SKM-1 (cell line): ENCODE data around the gene SRM.
"Not testable (repeated sequence)": the region's sequence is repeated elsewhere in the genome, so short reads cannot be mapped to it uniquely, and the experiment has no call there.

ENCODE experiments used
- DNase-seq: peaks from one replicate; lab custom pipeline; 2025; ENCODE audit not compliant: unreplicated experiment; lab: John Stamatoyannopoulos, UW

Gene SRM

DNA sequence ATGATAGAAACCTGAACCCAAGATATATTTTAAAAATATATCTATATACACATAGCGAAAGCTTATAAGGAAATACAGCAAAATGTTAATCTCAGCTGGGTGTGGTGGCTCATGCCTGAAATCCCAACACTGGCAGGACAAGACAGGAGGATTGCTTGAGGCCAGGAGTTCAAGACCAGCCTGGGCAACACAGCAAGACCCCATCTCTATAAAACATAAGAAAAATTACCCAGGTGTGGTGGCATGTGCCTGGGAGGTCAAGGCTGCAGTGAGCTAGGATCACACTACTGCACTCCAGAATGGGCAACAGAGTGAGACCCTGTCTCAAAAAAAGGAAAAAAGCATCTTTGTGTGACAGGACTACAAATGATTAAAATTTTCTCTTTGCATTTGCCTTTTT, 6.0 kb upstream of the SRM start:
- DNase-seq = no peak

DNA sequence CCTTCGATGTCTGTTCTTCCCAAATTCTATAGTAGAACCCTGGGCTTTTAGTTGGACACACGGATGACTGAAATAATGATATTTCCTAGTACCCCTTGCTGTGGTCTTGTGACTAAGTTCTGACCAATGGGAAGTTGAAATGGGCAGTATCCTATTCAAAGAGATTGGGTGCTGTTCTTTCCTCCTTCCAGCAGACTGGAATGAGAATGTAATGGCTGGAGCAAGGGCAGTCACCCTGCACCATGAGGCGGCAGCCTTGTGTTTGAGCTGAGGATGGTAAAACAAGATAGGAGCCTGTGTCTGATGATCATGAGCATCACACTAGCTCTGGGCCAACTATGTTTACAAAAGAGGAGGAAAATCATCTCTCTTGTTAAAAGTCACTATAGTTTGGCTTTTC, 5.1 kb upstream of the SRM start:
- DNase-seq = no peak

DNA sequence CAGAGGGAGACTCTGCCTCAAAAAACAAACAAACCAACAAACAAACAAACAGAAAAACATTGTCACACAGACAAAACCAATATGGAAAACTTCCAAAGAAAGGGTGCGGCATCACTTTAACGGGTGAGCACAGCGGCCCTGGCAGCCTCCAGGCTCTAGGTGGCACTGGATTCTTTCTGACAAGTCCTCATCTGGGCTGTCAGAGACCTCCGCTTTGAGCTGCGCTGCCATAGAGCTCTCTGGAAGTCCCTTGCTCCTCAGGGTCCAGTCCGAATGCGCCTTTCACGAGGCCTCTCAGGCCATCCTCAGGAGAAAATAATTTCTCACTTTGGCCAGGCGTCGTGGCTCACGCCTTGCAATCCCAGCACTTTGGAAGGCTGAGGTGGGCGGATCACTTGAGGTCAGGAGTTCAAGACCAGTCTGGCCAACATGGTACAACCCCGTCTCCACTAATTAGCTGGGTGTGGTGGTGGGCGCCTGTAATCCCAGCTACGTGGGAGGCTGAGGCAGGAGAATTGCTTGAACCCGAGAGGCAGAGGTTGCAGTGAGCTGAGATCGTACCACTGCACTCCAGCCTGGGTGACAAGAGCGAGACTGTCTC, 4.2 kb upstream of the SRM start:
- DNase-seq = not testable (repeated sequence)

DNA sequence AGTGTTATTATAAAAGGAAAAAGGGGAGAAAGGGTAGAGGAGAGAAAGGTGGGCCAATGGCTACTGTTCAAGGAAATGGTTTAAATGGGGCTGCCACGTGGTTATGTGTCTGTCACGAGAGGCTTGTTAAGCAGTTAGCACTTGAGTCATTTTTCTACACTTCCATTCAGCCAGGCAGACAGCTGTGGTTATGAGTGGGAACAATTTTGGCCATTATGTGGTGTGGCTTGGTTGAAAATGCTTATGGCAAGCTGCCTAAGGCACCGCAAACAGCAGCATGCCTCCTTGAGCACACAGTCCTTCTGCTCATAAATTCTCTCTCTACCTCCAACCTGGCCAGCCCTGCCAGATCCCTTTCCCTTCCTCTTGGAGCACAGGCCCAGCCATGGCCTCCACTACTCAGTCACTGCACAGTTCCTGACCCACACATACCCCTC, 3.2 kb upstream of the SRM start:
- no peak for DNase-seq

DNA sequence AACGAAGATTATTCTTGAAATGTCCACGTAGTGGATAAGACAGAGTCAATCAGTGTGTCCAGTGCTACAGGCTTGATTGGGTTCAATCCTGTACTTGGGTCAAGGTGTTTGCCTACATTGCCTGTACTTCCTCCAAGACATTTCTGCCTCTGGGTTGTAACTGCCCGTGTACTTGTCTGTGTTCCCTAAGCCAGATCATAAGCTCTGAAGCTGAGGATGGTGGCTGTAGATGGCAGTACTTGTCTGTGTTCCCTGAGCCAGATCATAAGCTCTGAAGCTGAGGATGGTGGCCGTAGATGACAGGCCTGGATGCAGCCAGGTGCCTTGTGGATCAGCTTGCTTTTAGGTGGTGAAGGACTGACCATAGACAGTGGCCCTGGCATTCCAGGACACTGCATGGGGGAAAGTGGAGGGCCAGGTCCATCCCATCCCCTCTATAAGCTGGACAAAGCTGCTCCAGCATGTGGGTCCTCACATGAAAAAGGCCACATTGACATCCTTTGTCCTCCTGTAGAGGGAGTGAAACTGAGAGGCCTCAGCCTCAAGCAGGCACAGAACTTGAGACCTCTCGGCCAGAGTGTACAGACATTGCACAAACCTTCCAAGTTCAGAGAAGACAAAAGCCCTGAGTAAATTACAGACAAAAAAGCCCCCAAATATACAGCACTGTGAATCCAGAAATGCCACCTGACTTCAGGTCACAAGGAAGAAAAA, 2.0 kb upstream of the SRM start:
- DNase-seq = no peak

DNA sequence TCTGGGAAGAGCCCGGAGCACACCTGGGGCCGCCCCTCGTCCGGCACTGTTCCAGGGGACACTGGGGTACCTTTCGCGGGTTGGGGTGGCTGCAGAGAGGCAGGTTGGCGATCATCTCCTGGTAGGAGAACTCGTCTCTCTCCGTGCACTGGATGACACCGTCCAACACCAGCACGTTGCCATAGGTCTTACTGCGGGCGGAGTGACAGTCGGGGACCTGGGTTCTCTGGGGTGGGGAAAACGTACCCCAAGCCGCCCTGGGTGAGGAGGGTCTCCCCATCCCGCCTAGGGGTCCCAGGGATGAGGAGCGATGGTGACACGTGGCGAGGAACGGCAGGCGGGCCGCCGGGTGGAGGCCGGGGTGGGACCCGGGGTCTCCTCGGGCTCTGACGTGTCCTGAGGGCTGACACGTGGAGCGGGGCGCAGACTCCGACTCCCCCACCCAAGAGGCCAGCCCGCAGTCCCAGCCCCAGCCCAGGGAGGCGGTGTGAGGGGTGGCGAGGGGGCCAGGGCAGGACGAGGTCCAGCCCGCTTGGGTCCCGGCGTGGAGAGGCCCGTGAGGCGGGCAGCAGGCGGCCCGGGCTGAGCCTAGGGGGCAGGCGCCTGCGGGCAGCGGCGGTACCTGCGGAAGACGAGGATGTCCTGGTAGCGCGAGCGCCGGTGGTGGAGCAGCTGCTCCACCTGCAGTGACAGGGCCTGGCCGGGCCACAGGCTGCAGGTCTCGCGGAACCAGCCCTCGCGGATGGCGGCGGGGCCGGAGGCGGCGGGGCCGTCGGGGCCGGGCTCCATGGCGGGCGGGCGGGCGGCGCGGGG, 457 bp downstream of the SRM start:
- DNase-seq = no peak

DNA sequence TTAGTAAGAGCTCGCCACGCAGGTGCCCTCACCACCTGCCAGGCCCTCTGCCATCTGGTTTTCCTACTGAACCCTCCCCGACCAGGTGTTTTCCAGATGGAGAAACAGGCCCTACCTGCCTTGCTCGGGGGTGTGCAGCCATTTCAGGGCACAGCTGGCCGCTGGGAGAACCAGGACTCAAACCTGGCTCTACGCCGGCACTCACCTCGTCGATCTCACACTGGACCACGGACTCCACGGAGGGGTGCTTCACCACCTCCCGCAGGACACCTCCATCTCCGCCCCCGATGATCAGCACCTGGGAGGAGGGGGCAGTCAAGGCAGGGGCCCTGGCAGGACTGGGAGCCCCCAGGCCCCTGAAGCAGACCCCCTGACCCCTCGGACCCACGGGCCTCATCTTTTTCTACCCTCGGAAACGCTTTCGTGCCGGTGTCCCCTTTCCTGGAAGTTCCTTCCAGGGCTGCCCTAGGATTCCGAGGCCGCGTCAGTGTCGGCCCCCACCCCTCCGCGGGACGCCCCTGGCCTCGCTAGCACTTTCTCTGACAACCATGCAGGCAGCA, 1.1 kb downstream of the SRM start:
- DNase-seq = no peak

DNA sequence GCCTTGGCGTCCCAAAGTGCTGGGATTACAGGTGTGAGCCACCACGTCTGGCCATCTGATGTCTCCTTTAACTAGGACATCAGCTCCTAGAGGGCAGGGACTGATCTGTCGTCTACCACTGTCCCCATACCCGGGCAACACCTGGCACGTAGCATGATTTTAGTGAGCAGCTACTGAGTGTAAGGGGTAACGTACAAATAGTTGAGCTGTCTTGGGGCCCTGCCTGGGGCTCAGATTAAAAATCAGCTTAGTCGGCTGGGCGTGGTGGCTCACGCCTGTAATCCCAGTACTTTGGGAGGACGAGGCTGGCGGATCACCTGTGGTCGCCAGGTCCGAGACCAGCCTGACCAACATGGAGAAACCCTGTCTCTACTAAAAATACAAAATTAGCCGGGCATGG, 1.8 kb downstream of the SRM start:
- no peak for DNase-seq

DNA sequence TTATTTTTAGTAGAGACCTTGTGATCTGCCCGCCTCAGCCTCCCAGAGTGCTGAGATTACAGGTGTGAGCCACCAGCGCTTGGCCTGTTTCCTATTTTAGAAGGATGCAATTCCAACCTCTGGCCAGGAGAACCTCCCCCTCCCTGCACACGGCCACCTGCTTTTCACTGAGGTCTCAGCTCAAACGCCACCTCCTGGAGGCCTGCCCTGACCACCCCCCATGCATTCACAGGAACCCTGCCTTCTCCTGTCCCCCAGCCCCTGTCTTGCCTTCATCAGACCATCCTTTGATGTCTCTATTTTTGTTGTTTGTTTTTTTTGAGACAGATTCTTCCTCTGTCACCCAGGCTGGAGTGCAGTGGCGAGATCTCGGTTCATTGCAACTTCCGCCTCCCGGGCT, 2.3 kb downstream of the SRM start:
- no peak for DNase-seq

DNA sequence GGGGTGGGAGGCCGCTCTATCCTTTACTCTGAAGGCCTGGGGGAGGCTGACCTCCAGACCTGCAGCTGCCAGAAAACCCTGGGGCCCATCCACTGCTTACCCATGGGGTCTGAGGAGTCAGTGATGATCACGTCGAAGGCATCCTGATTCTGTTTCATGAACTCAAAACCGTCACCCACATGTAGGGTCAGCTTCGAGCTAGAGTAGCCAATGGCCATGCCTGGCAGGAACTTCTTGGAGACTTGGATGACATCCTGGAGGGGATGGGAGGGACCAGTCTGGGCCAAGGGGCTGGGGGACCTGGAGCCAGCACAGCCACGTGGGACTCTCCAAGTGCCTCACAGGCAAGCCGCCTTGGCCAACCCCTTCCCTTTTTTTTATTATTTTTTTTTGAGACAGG, 3.3 kb downstream of the SRM start:
- no peak for DNase-seq

DNA sequence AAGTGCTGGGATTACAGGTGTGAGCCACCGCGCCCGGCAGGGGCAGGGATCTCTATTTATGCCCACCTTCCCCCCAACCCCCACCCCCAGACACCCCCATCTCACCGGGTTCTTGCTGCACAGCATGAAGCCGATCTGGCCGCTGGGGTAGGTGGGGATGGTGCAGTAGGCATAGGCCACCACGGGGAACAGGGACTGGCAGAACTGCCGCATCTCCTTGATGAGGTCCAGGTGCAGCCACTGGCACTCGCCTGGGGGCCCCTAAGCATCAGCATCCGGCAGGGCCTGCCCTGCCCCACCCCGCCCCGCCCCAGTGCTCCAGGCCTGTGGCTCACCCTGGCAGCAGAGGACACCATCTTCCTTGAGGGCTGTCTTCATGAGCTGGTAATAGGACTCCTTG, 4.1 kb downstream of the SRM start:
- no peak for DNase-seq

DNA sequence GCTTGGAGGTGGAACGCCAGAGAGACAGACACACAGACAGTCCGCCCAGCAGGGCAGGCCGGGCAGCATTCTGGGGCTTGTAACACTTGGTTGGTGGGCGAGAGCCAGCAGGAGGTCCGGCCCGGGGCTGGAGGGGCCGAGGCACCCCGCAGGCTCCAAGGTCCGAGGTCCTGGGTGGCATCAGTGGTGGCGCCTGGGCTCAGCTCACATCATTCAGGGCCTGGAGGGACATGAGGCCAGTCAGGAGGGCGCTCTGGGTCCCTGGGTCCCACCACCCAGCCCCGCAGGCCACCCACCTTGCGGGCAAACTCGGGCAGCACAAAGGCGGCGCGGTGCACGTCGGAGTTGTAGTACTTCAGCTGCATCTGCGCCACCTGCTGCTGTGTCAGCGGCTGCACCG, 5.2 kb downstream of the SRM start:
- DNase-seq = no peak

DNA sequence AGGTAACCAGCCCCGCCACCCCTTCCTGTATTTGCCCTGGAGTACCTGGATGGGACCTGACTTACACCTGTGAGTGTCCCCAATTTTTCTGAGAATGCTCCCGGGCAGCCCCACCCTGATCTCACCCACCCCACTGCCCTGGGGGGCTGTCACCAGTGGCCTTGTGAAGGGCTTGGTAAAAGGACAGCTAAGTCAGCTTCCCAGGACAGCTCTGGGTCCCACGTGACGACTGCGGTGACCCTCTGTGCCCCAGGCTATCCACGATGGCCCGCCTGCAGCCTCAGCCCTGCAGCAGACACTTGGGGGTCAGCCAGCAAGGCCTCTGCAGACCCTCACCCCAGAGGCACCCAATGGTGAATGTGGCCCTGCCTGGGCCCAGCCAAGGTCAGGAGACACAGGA, 5.6 kb downstream of the SRM start:
- DNase-seq = no peak

DNA sequence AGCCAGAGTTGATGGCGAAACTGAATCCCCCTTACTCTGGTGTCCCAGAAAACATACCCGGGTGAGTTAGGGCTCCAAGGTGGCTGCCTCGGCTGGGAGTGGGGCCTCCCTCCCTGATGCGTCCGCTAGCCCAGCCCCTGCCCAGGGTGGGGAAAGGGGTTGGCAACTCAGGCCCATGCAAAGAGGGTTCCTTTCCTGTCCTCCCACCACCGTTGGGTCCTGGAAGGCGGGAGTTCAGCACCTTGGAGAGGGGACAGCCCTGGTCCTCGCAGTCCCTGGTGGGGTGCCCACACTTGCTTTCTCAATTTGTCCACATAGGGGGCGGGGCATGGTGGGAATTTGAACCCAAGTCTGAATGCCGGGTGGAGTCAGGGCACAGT, 6.1 kb downstream of the SRM start:
- DNase-seq = no peak

DNA sequence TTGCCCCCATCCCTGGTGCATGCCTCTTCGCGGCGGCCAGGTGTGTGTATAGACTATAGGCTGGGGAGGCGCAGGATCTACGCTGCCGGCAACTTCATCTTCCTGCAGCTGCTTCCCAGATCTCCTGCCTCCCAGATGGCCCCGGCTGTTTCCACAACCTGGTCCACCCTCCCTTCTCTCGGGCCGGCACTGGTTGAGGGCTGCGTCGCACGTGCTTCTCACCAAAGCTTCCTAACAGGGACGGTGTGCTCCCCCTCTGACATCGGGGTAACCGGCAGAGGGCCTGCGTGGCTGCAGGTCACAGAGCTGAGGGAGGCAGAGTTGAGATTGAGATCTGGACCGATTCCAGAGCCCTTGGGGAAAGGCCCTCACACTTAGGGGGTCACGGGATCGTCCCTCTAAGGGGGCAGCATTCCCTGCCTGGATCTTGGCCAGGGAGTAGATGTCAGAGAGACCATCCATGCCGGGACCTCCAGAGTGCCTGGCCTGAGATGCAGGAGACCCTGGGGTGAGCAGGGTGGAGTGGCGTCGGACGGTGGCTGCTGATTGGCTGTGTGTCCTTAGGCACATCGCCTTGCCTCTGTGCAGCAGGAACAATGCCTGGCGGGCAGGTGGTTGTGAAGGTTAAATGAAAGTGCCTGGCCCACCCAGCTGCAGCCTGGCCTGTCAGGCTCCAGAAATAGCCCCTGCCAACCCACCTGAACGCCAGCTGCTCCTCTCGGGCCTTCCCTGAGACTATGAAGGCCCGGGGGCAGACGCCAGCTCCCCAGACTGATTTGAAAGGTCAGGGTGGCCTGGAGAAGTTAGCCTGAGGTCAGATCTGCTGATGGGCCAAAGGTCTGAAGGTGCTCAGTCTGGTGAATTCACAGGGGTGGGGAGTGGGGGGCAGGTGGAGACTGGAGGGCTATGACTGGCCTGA, 6.7 kb downstream of the SRM start:
- DNase-seq = no peak

DNA sequence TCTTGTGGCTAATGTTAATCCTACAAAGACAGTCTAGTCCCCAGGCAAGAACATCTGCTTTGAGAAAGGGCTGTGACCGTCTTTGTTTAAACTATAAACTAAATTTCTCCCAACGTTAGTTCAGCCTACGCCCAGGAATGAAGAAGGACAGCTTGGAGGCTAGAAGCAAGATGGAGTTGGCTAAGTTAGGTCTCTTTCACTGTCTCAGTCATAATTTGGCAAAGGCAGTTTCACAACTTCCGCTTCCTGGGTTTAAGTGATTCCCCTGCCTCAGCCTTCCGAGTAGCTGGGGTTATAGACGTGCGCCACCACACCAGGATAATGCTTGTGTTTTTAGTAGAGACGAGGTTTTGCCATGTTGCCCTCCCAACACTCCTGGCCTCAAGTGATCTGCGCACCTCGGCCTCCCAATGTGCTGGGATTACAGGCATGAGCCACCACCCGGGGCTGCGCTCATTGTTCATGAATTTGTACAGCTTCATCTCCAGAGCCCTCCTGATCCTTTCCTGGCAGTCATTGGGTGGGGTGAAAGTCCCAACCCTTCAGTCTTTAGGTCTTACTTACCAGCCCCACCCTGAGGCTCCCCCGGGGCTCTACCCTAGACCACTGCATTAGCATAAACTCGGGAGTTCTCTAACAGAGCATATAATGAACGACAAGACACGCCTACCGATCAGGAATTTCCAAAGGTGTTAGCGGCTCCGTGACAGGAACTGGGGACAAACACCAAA, 7.9 kb downstream of the SRM start:
- peak; percentile 66 for DNase-seq

DNA sequence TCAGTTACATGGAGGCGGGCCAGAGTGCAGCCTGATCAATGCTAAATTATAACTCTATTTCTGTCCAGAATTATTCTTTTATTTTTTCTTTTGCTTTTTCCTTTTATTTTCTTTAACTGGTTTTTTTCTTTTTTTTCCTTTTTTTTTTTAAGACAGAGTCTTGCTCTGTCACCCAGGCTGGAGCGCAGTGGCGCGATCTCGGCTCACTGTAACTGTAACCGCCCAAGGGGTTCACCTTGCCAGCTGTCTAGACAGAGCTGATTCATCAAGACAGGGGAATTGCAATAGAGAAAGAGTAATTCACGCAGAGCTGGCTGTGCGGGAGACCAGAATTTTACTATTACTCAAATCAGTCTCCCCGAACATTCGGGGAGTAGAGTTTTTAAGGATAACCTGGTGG, 8.7 kb downstream of the SRM start:
- not testable (repeated sequence) for DNase-seq

DNA sequence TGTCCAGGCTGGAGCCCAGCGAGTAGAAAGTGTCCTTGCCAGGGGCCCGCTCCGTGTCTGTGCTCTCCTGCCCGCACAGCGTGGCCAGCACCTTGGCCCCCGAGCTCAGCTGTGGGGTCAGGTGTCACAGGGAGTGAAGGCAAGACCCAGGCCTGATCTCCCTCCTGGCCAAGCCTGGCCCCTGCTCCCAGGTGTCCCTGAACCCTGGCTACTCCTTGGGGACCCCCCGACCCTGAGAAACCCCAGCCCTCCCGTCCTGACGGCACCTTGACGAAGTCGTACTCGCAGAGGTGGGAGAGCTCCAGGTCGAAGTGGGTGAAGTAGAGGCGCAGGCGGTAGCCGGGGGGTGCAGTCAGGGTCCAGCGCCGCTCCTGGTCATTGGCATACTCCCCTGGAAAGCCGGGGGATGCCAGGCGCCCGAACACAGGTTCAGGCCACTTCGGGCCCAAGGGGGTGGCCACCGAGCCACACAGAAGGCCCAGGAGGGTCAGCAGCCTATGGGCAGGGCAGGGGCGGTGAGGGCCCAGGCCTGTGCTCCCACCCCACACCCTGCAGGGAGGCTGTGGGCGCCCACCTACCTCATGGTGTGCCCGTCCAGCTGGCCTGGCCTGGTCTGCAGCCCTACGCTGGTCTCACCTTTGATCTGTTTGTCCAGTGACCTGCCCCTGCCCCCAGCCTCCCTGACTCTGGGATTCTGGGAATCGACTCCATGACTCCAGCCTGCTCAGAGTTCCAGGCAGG, 13.0 kb downstream of the SRM start, which contains the start of gene MASP2:
Gene MASP2, minus strand, starts transcription at position 615 of the 741 bp plus-strand sequence. Its CDS starts 32 bp downstream, at position 583.
- DNase-seq = no peak

DNA sequence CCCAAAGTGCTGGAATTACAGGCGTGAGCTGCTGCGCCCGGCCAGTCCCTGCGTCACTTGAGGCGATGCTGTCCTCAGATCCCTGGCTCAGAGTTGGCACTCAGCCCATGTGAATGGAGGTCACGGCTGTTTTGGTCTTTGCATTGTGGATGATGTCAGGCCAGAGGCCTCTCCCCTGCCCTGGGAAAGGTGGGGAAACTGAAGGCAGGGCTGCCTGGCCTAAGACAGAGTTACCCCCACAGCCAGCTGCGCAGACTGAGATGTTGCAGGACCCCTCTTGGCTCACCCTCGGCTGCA, 13.6 kb downstream of the SRM start:
- no peak for DNase-seq
